HEK293 (cell line): Measurements from ENCODE around the gene MALAT1.

ENCODE experiments used
- BCL11A ChIP-seq: fragments of 450-650 bp; formaldehyde crosslinking; IDR thresholded peaks from 2 replicates; pipeline ENCODE4 v1.5.1; 2016; ENCODE audit warnings: low read depth, missing biosample characterization, missing genetic modification characterization
- BCL11B ChIP-seq: fragments of 450-650 bp; formaldehyde crosslinking; IDR thresholded peaks from 2 replicates; pipeline ENCODE4 v1.5.1; 2016; ENCODE audit warnings: low read depth, missing biosample characterization, missing genetic modification characterization
- GLI2 ChIP-seq: fragments of 450-650 bp; formaldehyde crosslinking; IDR thresholded peaks from 2 replicates; pipeline ENCODE4; 2017; ENCODE audit warnings: missing biosample characterization, missing genetic modification characterization, low read depth, borderline replicate concordance
- HOXC10 ChIP-seq: sonication (generic); formaldehyde crosslinking; IDR thresholded peaks from 2 replicates; pipeline ENCODE4 v1.8.1; 2023; ENCODE audit warnings: mild to moderate bottlenecking, missing genetic modification reagents
- IKZF3 ChIP-seq: fragments of 450-650 bp; IDR thresholded peaks from 2 replicates; pipeline ENCODE4 v1.5.0; 2018; ENCODE audit warnings: missing biosample characterization, mild to moderate bottlenecking, missing genetic modification characterization, moderate library complexity
- MYNN ChIP-seq: fragments of 450-650 bp; formaldehyde crosslinking; IDR thresholded peaks from 2 replicates; pipeline ENCODE4 v1.5.1; 2016; ENCODE audit warnings: missing biosample characterization, missing genetic modification characterization, borderline replicate concordance
- OSR2 ChIP-seq: fragments of 450-650 bp; formaldehyde crosslinking; IDR thresholded peaks from 2 replicates; pipeline ENCODE4 v1.5.1; 2016; ENCODE audit warnings: missing biosample characterization, missing genetic modification characterization
- REPIN1 ChIP-seq: fragments of 450-650 bp; formaldehyde crosslinking; IDR thresholded peaks from 2 replicates; pipeline ENCODE4 v1.5.1; 2017; ENCODE audit warnings: missing biosample characterization, missing genetic modification characterization, low read depth
- SALL2 ChIP-seq: fragments of 450-650 bp; formaldehyde crosslinking; IDR thresholded peaks from 2 replicates; pipeline ENCODE4 v1.5.0; 2017; ENCODE audit warnings: missing biosample characterization, mild to moderate bottlenecking, missing genetic modification characterization, borderline replicate concordance
- SP2 ChIP-seq: fragments of 450-650 bp; formaldehyde crosslinking; IDR thresholded peaks from 2 replicates; pipeline ENCODE4 v1.5.1; 2016; ENCODE audit warnings: missing biosample characterization, missing genetic modification characterization
- TRIM28 ChIP-seq: IDR thresholded peaks from 2 replicates; pipeline ENCODE4 v1.6.1; 2011; ENCODE audit warnings: low read length, control low read depth, borderline replicate concordance
- ZBTB8A ChIP-seq: fragments of 450-650 bp; formaldehyde crosslinking; IDR thresholded peaks from 2 replicates; pipeline ENCODE4 v1.5.1; 2016; ENCODE audit warnings: missing biosample characterization, missing genetic modification characterization
- ZFP3 ChIP-seq: fragments of 450-650 bp; formaldehyde crosslinking; IDR thresholded peaks from 2 replicates; pipeline ENCODE4 v1.5.1; 2016; ENCODE audit warnings: low read depth, missing biosample characterization, missing genetic modification characterization
- ZIC2 ChIP-seq: fragments of 450-650 bp; formaldehyde crosslinking; IDR thresholded peaks from 2 replicates; pipeline ENCODE4 v1.5.1; 2016; ENCODE audit warnings: missing biosample characterization, missing genetic modification characterization
- ZNF146 ChIP-seq: fragments of 450-650 bp; formaldehyde crosslinking; IDR thresholded peaks from 2 replicates; pipeline ENCODE4 v1.5.1; 2016; ENCODE audit warnings: missing biosample characterization, missing genetic modification characterization
- ZNF157 ChIP-seq: fragments of 450-650 bp; formaldehyde crosslinking; IDR thresholded peaks from 2 replicates; pipeline ENCODE4 v1.5.1; 2016; ENCODE audit warnings: missing biosample characterization, missing genetic modification characterization
- ZNF174 ChIP-seq: fragments of 450-650 bp; formaldehyde crosslinking; IDR thresholded peaks from 2 replicates; pipeline ENCODE4 v1.5.0; 2017; ENCODE audit warnings: missing biosample characterization, mild to moderate bottlenecking, missing genetic modification characterization
- ZNF184 ChIP-seq: fragments of 450-650 bp; IDR thresholded peaks from 2 replicates; pipeline ENCODE4 v1.5.1; 2018; ENCODE audit warnings: missing biosample characterization, mild to moderate bottlenecking, missing genetic modification characterization
- ZNF211 ChIP-seq: fragments of 450-650 bp; formaldehyde crosslinking; IDR thresholded peaks from 2 replicates; pipeline ENCODE4 v1.5.1; 2016; ENCODE audit warnings: low read depth, missing biosample characterization, missing genetic modification characterization
- ZNF221 ChIP-seq: fragments of 450-650 bp; formaldehyde crosslinking; IDR thresholded peaks from 2 replicates; pipeline ENCODE4 v1.5.1; 2017; ENCODE audit warnings: missing biosample characterization, missing genetic modification characterization, borderline replicate concordance
- ZNF473 ChIP-seq: fragments of 450-650 bp; formaldehyde crosslinking; IDR thresholded peaks from 2 replicates; pipeline ENCODE4 v1.5.1; 2017; ENCODE audit warnings: missing biosample characterization, missing genetic modification characterization
- ZNF514 ChIP-seq: fragments of 450-650 bp; formaldehyde crosslinking; IDR thresholded peaks from 2 replicates; pipeline ENCODE4 v1.5.1; 2016; ENCODE audit warnings: missing biosample characterization, missing genetic modification characterization
- ZNF549 ChIP-seq: fragments of 450-650 bp; IDR thresholded peaks from 2 replicates; pipeline ENCODE4 v1.5.1; 2018; ENCODE audit warnings: missing biosample characterization, missing genetic modification characterization, mild to moderate bottlenecking, inconsistent platforms, moderate library complexity
- ZNF561 ChIP-seq: fragments of 450-650 bp; IDR thresholded peaks from 2 replicates; pipeline ENCODE4 v1.5.1; 2018; ENCODE audit warnings: missing biosample characterization, missing genetic modification characterization, borderline replicate concordance
- ZNF571 ChIP-seq: fragments of 450-650 bp; formaldehyde crosslinking; IDR thresholded peaks from 2 replicates; pipeline ENCODE4 v1.5.0; 2017; ENCODE audit warnings: missing biosample characterization, missing genetic modification characterization
- ZNF585B ChIP-seq: fragments of 450-650 bp; formaldehyde crosslinking; IDR thresholded peaks from 2 replicates; pipeline ENCODE4 v1.5.1; 2016; ENCODE audit warnings: missing biosample characterization, missing genetic modification characterization
- ZNF596 ChIP-seq: fragments of 450-650 bp; IDR thresholded peaks from 2 replicates; pipeline ENCODE4 v1.5.0; 2018; ENCODE audit warnings: missing biosample characterization, mild to moderate bottlenecking, missing genetic modification characterization, moderate library complexity
- ZNF626 ChIP-seq: fragments of 450-650 bp; sonication (Bioruptor Pico); formaldehyde crosslinking; IDR thresholded peaks from 2 replicates; pipeline ENCODE4 v1.5.1; 2018; ENCODE audit warnings: missing biosample characterization, missing genetic modification characterization, inconsistent platforms
- ZNF785 ChIP-seq: fragments of 450-650 bp; formaldehyde crosslinking; IDR thresholded peaks from 2 replicates; pipeline ENCODE4 v1.5.1; 2016; ENCODE audit warnings: missing biosample characterization, missing genetic modification characterization
- ZXDB ChIP-seq: fragments of 450-650 bp; formaldehyde crosslinking; IDR thresholded peaks from 2 replicates; pipeline ENCODE4 v1.5.1; 2016; ENCODE audit warnings: missing biosample characterization, missing genetic modification characterization
- TF ChIP-seq, protein P1 (sequence below): fragments of 450-650 bp; formaldehyde crosslinking; IDR thresholded peaks from 2 replicates; pipeline ENCODE4 v1.5.1; 2017; ENCODE audit warnings: missing biosample characterization, missing genetic modification characterization
- TF ChIP-seq, protein P2 (sequence below): fragments of 450-650 bp; formaldehyde crosslinking; IDR thresholded peaks from 2 replicates; pipeline ENCODE4 v1.5.1; 2016; ENCODE audit warnings: missing biosample characterization, missing genetic modification characterization
- TF ChIP-seq, protein P3 (sequence below): fragments of 450-650 bp; formaldehyde crosslinking; IDR thresholded peaks from 2 replicates; pipeline ENCODE4 v1.5.1; 2016; ENCODE audit warnings: missing biosample characterization, missing genetic modification characterization
- TF ChIP-seq, protein P4 (sequence below): fragments of 450-650 bp; formaldehyde crosslinking; IDR thresholded peaks from 2 replicates; pipeline ENCODE4 v1.5.1; 2016; ENCODE audit warnings: missing biosample characterization, missing genetic modification characterization, borderline replicate concordance

Gene MALAT1

DNA sequence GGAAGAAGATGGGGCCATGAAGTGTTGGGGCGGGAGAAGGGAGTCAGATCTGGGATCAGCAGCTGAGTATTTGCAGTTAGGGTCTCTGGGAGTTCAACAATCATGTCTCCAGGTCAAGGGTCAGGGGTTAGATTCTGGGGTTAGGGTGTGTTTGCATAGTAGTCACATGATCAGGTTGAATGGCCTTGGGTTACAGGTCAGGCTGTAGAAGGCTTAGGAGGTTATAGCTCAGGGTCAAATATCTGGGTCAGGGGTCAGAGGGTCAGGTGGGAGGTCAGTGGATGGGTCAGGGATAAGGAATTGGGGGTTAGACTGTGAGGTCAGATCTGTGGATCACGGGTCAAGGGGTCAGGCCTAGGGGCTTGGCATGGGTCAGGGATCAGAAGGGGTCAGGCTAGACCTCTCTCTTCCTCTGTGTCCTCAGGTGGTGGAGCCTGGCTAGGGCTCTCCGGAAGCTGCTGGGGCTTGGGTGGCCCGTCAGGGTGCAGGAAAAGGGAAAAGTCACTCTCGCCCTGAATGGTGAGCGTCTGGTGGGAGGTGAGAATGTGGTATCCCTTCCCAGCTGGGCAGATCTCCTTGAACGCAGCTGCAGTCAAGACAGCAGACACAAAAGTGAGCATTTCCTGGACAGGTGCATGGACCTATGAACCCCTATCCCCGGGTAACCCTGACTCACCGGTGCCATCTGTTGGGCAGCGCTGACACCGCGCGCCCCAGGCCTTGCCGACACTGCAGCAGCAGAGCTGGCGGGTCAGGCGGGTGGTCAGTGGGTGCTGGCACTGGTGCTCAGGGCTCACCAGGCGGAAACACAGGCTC lies 52.9 kb downstream of the MALAT1 start (continued):
- TF ChIP-seq, protein P1, sequence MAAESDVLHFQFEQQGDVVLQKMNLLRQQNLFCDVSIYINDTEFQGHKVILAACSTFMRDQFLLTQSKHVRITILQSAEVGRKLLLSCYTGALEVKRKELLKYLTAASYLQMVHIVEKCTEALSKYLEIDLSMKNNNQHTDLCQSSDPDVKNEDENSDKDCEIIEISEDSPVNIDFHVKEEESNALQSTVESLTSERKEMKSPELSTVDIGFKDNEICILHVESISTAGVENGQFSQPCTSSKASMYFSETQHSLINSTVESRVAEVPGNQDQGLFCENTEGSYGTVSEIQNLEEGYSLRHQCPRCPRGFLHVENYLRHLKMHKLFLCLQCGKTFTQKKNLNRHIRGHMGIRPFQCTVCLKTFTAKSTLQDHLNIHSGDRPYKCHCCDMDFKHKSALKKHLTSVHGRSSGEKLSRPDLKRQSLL: no peak
- TF ChIP-seq GLI2 (tag by site-specific recombination) (no peak), ZNF174 (no peak), ZXDB (tag by site-specific recombination) (no peak), REPIN1 (tag by site-specific recombination) (no peak), ZNF211 (tag by site-specific recombination) (no peak), ZNF549 (no peak), ZNF596 (tag by site-specific recombination) (peak; percentile 73), ZNF221 (tag by site-specific recombination) (no peak), SP2 (tag by site-specific recombination) (no peak), ZNF473 (tag by site-specific recombination) (no peak), ZNF561 (tag by site-specific recombination) (no peak), TRIM28 (no peak), ZNF785 (tag by site-specific recombination) (no peak), ZNF184 (tag by site-specific recombination) (no peak), ZIC2 (tag by site-specific recombination) (no peak), ZBTB8A (tag by site-specific recombination) (peak; percentile 22; the same call in 1 of the 2 replicates), ZNF585B (no peak), IKZF3 (tag by site-specific recombination) (no peak), ZNF514 (tag by site-specific recombination) (no peak), BCL11A (tag by site-specific recombination) (peak; percentile 100), ZNF571 (no peak), ZNF146 (tag by site-specific recombination) (peak; percentile 24; the same call in 1 of the 2 replicates), BCL11B (tag by site-specific recombination) (peak; percentile 100), SALL2 (tag by site-specific recombination) (no peak), HOXC10 (no peak), ZFP3 (no peak), ZNF157 (tag by site-specific recombination) (no peak), ZNF626 (tag by site-specific recombination) (no peak), MYNN (tag by site-specific recombination) (no peak), OSR2 (tag by site-specific recombination) (no peak)
- TF ChIP-seq, protein P2, sequence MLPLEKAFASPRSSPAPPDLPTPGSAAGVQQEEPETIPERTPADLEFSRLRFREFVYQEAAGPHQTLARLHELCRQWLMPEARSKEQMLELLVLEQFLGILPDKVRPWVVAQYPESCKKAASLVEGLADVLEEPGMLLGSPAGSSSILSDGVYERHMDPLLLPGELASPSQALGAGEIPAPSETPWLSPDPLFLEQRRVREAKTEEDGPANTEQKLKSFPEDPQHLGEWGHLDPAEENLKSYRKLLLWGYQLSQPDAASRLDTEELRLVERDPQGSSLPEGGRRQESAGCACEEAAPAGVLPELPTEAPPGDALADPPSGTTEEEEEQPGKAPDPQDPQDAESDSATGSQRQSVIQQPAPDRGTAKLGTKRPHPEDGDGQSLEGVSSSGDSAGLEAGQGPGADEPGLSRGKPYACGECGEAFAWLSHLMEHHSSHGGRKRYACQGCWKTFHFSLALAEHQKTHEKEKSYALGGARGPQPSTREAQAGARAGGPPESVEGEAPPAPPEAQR (tag by site-specific recombination): no peak
- TF ChIP-seq, protein P3, sequence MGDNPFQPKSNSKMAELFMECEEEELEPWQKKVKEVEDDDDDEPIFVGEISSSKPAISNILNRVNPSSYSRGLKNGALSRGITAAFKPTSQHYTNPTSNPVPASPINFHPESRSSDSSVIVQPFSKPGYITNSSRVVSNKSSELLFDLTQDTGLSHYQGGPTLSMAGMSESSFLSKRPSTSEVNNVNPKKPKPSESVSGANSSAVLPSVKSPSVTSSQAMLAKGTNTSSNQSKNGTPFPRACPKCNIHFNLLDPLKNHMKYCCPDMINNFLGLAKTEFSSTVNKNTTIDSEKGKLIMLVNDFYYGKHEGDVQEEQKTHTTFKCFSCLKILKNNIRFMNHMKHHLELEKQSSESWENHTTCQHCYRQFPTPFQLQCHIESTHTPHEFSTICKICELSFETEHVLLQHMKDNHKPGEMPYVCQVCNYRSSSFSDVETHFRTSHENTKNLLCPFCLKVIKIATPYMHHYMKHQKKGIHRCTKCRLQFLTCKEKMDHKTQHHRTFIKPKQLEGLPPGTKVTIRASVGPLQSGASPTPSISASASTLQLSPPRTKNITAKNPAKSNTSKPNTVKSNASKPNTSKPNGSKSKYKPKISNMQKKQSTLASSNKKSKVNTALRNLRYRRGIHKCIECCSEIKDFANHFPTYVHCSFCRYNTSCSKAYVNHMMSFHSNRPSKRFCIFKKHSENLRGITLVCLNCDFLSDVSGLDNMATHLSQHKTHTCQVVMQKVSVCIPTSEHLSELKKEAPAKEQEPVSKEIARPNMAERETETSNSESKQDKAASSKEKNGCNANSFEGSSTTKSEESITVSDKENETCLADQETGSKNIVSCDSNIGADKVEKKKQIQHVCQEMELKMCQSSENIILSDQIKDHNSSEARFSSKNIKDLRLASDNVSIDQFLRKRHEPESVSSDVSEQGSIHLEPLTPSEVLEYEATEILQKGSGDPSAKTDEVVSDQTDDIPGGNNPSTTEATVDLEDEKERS (tag by site-specific recombination): no peak
- TF ChIP-seq, protein P4, sequence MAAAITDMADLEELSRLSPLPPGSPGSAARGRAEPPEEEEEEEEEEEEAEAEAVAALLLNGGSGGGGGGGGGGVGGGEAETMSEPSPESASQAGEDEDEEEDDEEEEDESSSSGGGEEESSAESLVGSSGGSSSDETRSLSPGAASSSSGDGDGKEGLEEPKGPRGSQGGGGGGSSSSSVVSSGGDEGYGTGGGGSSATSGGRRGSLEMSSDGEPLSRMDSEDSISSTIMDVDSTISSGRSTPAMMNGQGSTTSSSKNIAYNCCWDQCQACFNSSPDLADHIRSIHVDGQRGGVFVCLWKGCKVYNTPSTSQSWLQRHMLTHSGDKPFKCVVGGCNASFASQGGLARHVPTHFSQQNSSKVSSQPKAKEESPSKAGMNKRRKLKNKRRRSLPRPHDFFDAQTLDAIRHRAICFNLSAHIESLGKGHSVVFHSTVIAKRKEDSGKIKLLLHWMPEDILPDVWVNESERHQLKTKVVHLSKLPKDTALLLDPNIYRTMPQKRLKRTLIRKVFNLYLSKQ (tag by site-specific recombination): no peak
